ENCODE data around the gene TMEM44.

The TMEM44 gene

DNA sequence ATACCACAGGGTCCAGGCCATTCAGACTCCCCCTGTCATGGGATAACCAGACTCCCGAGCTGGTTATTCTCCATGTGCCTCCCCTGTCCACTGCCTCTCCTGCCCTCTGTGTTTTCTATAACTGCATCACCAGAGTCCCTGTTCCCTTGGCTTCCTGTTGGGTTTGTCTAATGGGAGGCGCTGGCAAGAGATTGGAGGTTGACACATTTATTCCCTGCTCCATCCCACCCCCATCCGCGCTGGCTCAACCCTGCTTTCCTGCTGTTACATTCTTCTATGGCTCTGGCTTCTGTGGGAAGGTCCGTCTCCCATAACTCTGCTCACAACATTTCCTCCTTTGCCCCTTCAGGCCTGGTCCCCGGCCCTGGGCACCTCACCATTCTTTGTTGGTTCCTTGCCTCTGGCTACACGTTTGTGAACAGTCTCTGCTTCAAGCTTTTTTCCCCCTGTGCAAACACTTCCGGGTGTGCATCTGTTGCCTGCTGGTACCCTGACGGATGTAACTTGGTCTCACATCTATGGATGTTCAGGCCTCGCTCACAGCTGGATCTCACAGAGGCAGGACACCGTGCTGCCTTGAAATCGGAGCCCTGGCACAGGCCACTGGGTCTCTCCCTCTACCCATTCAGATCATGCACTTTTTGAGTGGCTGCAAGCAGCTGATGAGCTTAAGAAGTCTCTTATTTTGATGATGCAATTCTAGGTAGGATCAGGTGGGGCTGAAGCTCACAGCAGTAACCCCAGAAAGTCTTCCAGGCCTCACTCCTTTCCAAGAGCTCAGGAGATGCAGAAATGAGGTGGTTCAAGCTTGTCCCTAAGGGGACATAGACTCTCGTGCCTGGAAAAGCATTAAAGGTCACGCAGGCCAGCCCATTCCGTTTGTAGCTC, 77.8 kb downstream of the TMEM44 start:
- Histone ChIP-seq H3K4me3 (ENCODE audit: low read depth, low read length) (no peak overlapping the region), H3K4me1 (no peaks in the 10 kb centered on the region), H3K9me3 (no peaks in the 10 kb centered on the region), H3K27me3 (no peaks in the 10 kb centered on the region), H3K36me3 (no peaks in the 10 kb centered on the region)
- no peak for TF ChIP-seq CTCF (IDR thresholded peaks at IDR 0.05; ENCODE audit: low read depth, low read length)
- DNase-seq: no peak

DNA sequence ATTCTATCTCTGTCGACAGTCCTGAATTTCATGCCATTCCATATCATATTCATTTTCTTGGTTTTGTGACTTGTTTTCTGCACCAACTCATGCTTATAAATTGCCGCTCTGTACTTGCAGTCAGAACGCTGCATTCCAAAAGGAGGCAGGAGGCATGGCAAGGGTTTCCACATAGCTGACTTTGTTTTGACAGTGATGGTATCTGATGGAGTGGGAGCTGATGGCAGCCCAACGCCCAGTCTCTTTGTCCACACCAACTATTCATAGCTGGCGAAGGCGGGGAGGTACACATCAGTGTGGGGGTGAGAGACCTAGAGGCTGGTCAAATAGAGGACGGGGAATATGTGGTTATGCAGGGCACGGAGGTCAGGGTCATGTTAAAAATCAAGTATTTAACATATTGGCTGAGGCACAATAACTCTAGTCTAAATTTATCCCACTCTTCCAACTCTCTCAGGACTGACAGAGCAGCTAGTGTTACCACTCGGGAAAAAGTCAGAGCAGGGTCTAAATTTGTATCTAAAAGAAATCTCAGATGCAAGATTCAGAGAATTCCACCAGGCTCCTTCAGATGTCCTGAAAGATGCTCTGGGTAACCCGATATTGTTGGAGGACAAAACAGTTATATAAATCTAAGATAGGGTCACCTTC, 78.6 kb downstream of the TMEM44 start:
- Histone ChIP-seq H3K9me3 (no peaks in the 10 kb centered on the region), H3K36me3 (no peaks in the 10 kb centered on the region), H3K4me3 (ENCODE audit: low read depth, low read length) (no peak overlapping the region), H3K27me3 (no peaks in the 10 kb centered on the region), H3K4me1 (no peaks in the 10 kb centered on the region)
- DNase-seq: no peak
- TF ChIP-seq CTCF (IDR thresholded peaks at IDR 0.05; ENCODE audit: low read depth, low read length): no peak

DNA sequence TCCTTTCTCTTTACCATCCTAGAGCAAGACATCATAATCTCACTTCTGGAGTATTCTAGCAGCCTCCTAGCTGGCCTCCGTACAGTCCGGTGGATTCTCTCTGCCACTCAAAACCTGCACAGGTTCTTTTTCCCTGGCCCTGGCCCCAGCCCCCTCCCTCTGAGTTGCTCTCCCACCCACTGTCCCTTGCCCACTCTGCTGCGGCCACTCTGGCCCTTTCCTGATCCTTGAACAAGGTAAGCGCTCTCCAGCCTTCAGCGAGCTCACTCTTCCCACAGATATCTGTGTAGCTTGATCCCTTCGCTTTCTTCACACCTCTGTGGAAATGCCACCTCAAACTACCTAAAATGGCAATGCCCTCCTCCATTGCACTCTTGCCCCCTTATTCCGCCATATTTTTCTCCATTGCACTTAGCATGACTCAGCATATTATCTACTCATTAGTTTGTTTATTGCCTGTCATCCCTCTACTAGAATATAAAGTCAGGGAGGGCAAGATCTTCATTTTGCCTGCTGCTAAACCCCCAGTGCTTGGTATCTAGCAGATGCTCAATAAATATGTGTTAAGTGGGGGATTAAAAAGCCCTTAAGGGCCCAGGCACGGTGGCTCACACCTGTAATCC, 80.8 kb downstream of the TMEM44 start:
- Histone ChIP-seq H3K27me3 (no peaks in the 10 kb centered on the region), H3K4me1 (no peaks in the 10 kb centered on the region), H3K36me3 (no peaks in the 10 kb centered on the region), H3K4me3 (ENCODE audit: low read depth, low read length) (no peak overlapping the region), H3K9me3 (no peaks in the 10 kb centered on the region)
- TF ChIP-seq CTCF (IDR thresholded peaks at IDR 0.05; ENCODE audit: low read depth, low read length): no peak
- DNase-seq: no peak

- no peaks in the 10 kb centered on the region for H3K27me3 ChIP-seq
- H3K4me3 ChIP-seq (ENCODE audit: low read depth, low read length): no peak overlapping the region
- TF ChIP-seq CTCF (IDR thresholded peaks at IDR 0.05; ENCODE audit: low read depth, low read length): no peak
- H3K4me1 ChIP-seq: no peaks in the 10 kb centered on the region
- no peaks in the 10 kb centered on the region for H3K36me3 ChIP-seq
- no peaks in the 10 kb centered on the region; the same call in 1 of the 2 replicates for H3K9me3 ChIP-seq
- DNase-seq: no peak
These were observed 83.4 kb downstream of the TMEM44 start for GRCh38 chr3:194549853-194550252.

DNA sequence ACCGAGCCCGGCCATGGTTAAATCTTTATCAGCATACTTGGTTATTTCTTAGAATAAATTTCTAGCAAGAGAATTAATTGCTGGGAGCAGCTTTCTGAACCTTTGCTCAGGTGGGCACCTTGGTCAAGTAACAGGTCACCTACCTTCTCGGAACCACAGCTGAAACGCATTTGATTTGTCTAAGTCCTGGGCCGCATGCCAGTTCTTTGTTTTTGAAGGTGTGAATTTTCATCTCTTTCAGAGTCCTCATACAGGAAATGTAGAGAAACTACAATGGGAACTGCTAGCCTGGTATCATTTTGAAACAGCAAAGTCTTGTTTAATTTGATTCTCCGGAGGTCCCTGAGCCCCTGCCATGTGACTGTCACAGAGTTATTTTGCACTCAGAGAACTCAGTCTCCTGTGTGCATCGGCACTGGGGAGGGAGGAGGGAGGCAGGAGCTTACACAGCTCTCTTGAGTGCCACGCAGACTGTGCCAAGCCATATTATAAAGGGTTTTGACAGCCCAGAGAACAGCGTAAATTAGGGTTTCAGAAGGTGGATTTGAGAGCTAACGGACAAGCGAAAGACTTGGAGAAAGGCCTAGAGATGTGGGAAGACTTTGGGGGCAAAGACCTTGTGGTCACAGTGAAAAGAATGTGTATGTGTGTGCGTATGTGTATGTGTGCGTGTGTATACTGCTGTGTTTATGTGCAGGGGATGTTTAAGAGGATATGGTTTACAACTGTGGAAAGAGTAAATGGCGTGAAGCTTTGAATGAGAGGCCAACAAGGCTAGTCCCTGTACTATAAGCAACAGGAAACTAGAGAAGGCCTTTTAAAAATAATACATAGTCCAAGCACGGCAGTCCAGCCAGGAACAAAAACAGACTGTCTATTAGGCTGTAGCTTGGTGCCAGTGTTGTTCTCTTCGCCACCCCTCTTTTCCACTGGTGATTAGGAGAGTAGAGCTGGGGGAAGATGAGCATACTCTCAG, 84.6 kb downstream of the TMEM44 start:
- H3K27me3 ChIP-seq: no peaks in the 10 kb centered on the region
- no peak overlapping the region for H3K4me3 ChIP-seq (ENCODE audit: low read depth, low read length)
- no peaks in the 10 kb centered on the region for H3K4me1 ChIP-seq
- H3K9me3 ChIP-seq: no peaks in the 10 kb centered on the region; the same call in 1 of the 2 replicates
- DNase-seq: no peak
- H3K36me3 ChIP-seq: no peaks in the 10 kb centered on the region
- TF ChIP-seq CTCF (IDR thresholded peaks at IDR 0.05; ENCODE audit: low read depth, low read length): no peak
